NCI-H128 (cell line): Measurements from ENCODE around the gene PHLDB2.

Experiments
- DNase-seq: peaks from one replicate; lab custom pipeline; 2025; ENCODE audit not compliant: unreplicated experiment; lab: John Stamatoyannopoulos, UW

Gene PHLDB2

DNA sequence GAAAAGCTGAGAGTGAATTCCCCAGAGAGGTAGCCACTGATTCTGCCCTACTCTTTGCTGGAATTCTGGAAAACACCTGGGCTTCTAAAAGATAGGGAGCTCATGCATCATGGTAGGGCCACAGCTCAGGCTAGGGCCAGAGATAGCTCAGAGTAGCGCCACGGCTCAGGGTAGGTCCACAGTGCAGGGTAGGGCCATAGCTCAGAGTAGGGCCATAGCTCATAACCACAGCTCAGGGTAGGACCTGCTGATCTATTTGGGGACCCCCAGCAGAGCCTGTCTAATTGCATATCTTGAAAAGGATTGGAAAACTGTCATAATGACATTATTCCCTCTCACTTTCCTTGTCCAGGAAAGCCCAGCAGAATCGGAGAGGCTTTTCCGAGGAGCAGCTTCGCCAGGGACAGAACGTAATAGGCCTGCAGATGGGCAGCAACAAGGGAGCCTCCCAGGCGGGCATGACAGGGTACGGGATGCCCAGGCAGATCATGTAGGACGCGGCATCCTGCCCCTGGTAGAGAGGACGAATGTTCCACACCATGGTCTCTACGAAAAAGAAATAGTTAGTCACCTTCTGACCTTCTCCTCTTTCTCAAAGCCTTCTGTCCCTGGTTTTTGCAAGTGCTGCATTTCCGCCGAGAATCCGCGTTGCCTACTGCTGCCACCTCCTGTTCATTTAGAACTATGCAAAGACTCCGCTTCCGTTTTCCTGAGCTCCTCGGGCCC lies 154.2 kb downstream of the PHLDB2 start:
- no peak for DNase-seq

DNA sequence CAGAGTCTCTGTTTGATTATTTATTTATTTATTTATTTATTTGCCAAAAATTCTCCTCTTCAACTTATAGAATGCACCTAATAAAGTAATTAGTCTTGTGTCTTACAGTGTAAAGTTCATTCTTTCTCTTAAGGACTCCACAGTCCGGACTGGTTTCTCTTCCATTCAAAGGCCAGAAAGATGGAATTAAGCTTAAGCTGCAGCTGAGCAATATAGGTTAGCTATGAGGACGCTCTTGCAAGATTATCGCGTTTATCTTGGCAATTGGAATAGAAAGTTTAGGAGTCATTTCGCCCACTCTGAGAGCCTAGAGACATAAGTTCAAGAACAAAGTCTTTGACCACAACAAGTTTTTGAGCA lies 154.7 kb downstream of the PHLDB2 start:
- no peak for DNase-seq

DNA sequence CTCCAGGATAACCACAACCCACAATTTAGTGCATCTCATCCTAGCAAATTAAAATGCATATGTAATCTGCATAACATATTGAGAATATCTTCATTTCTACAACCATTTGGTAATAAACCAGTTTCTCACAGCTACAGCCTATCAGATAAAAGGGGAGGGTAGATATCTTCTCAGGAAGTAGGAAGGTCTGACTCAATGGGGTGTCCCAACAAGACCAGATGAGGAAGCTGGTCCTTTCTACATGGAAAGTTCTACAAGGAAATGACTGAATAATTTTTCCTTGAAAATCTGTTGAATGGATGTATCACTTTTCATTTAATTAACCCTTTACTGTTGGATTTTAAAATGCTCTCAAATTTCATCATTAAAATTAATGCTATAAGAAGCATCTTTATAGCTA lies 158.0 kb downstream of the PHLDB2 start:
- DNase-seq: no peak

DNA sequence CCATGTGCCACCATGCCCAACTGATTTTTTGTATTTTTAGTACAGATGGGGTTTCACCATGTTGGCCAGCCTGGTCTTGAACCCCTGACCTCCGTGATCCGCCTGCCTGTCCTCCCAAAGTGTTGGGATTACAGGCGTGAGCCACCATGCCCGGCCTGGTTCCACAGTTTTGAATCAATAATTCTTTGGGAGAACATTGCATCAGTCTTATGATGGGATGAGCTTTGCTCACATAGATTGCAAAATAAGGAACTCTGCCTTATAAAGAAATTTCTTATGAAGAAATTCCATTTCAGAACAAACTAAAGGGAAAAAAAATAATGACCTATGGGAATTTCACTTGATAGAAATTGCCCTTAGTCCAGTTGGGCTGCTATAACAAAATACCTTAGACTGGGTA lies 159.6 kb downstream of the PHLDB2 start:
- no peak for DNase-seq

DNA sequence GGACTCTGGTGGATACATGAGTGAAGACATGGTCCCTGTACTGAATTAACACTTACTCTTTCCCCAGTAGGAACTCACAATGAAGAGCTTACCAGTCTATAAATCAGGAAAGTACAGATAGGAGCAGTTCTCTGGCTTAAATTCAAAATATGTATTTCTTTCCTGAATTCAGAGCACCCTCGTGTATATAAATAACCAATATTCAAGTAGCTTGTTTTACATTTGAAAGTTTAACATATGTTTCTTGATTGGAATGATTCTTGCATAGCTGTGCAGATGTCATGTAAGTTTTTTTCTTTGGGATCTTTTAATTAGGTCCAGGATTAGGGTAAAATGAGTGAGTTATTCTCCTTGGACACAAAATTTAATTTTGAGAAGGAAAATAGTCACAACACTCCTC lies 160.7 kb downstream of the PHLDB2 start:
- no peak for DNase-seq

DNA sequence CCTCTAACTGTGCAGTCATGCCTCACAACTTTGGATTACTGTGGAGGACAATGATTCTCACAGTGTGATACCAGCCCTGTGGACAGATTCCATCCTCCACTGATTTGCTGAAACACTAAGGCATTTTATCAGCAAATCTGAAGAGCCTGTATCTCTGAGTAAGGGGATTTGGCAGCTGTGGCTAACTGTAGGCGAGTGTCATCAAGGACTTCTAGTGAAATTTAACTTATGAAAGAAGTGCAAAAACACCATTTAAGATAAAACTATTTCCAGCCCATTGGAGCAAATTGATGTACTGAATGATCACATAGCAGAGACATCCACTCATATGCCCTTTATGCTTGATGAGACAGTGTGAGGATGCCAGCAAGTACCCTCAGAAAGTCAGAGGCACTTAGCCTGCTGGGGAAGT lies 161.6 kb downstream of the PHLDB2 start:
- DNase-seq: no peak
